Stimulated activated CD4-positive, alpha-beta T cell treated with anti-CD3 and anti-CD28 coated beads, Interleukin-4, amount 100 ng/mL, for 24 hours (primary cell): Measurements from ENCODE around the gene XIRP1.

ENCODE experiments used
- DNase-seq: peaks from one replicate; pipeline ENCODE4 v3.0.0-alpha.2; 2020

The XIRP1 gene

DNA sequence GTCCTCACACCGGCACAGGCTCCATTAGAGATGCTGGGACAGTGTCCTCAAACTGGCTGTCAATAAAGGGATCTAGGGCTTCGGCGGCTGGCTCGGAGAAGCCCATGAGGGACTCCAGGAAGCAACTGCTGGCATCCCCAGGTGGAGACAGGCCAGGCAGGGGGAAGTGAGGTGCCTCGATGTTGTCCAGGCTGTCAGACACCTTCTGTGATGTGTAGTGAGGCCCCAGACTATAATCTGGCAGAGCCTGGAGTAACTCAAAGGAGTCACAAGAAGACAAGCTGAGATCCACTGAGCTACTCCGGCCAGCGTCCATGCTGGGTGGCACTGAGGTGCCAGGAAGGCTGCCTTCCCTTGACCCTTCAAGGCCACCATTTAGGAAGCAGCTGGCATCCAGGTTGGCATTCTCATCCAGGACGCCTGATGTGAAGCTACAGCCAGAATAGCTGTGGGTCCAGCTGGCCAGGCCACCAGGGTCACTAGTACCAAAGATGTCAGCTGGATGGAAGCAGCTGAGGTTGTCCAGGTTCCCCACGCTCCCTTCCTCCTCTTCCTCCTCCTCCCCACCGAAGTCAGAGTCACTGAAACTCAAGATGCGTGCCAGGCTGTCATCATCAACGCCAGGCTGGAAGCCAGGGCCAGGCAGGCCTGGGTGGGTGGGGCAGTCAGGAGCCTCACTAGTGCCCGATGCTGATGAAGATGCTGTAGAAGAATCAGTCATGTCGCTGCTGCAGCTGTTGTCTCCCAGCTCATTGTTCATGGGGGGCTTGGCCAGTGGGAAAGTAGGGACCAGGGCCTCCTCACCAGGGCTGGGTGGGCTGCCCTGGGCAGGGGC lies 49.1 kb downstream of the XIRP1 start:
- no peak for DNase-seq

DNA sequence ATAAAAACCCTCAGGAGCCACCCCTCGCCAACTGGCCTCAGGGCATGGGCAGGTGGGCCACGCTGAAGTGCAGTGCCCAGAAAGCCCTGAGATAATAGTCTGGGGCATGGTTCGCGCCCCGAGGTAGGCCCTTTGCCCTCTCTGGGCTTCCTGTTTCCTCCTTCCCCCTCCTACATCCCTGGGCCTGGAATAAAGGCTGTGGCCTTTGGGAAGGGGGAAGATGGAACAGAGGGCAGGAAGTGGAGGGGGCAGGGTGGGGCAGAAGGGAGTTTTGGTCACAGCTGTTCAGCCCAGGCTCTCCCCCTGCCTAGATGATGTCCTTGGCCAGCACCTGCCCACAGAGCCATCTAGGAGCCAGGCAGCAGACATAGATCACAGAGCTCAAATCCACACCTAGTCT lies 50.3 kb downstream of the XIRP1 start:
- no peak for DNase-seq

DNA sequence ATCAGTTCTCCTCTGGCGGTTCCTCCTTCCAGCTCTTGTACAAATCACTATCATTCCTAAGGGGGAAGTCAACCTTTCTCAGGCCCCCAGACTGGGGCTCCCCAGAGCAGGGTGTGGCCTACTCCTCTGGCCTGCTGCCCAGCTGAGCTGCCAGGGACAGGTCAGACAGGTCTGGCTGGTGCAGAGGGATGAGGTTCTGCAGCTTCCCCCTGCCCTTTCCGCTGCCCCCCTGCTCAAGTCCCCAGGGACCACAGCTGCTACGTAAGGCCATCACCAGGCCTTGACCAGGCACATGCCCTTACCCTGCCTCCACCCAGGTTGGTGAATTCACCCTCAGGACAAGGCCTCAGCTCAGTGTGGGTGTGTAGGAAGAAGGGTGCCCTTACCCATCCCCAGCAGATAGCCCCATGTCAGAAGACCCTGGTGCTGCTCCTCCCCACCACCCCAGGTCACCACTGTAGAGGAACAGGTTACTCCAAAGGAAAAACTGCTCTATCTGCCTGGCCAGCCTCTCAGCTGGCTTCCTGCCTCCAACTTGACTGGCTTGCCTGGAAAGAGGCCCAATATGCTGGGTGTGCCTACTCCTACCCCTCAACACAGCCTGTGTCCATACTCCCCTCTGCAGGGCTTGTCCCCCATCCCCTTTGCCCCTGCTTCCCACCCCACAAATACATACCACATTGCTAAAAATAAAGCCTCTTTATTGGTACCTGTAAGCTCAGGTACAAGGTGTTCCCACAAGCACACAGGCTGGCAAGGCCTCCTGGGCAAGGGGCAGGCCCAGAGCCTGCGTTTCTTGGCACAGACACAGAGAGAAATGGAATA lies 51.0 kb downstream of the XIRP1 start:
- DNase-seq: no peak

DNA sequence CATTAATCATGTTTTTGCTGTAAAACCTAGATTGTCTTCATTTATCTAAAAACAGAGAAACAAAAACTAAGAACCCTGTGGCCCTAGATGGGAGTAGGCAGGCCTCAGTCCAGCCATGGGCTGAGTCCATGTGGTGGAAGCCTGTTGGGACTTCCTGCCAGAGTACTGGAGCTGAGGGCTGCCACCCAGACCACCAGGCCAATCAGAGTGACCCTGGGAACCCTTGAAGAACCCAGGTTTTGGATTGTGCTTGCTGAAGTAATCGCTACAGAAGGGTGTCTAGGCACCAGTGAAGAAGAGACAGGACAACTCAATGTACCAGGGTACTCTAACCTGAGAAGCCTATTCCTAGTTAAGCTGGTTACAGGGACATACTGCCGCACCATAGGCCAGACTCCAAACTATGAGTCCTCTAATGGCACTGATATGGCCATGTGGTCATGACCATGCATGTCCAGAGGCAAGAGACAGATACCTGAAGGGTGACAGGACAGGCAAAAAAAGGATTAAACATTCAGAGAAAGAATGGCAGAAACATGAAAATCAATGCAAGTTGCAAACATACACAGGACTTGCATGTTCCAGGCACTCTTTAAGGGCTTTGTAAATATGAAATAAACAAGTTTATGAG lies 51.9 kb downstream of the XIRP1 start:
- DNase-seq: no peak

DNA sequence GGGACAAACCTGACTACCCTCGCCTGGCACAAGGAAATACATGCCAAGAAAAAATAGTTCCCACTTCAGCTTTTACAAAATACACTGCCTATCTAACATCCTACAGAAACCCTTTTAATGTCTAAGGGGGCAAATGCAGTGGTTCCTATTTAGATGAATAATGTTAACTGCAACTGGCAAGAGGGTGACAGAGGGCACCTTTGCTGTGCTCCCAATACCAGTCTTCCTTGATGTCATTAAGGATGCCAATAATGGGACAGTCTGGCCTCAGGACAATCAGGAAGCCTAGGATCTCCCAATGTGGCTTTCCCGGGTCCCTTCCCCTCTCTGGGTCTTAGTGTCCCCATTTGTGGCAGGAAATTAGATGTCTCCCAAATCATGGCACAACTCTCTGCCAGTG lies 53.0 kb downstream of the XIRP1 start:
- DNase-seq: no peak

DNA sequence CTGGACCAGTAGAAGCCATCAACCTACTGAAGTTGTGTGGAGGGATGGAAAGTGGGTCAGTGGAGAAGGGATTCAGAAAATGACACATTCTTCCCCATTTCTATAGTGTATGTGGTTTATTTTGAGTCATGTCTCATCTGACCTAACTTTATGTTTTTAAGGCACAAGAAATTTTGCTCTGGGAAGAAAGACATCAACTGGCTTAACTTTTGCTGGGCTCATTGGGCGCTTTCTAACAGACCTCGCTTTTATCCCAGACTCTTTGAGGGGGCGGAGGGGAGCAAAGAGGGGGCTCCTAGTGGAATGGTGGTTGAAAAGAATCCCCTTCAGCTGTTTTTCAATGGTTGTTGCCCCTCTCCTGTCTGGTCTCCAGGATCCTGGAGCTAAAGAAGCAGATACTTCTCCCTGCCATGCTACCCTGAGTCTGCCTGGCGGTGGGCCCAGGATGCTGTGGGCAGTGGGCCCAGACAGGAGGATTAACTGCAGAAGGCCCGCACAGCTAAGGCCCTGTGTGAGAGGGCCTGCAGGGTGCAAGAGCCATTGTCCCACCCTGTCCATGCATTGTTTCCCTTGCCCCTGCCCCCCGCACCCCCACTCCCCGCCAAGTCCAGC lies 53.5 kb downstream of the XIRP1 start:
- DNase-seq: no peak

DNA sequence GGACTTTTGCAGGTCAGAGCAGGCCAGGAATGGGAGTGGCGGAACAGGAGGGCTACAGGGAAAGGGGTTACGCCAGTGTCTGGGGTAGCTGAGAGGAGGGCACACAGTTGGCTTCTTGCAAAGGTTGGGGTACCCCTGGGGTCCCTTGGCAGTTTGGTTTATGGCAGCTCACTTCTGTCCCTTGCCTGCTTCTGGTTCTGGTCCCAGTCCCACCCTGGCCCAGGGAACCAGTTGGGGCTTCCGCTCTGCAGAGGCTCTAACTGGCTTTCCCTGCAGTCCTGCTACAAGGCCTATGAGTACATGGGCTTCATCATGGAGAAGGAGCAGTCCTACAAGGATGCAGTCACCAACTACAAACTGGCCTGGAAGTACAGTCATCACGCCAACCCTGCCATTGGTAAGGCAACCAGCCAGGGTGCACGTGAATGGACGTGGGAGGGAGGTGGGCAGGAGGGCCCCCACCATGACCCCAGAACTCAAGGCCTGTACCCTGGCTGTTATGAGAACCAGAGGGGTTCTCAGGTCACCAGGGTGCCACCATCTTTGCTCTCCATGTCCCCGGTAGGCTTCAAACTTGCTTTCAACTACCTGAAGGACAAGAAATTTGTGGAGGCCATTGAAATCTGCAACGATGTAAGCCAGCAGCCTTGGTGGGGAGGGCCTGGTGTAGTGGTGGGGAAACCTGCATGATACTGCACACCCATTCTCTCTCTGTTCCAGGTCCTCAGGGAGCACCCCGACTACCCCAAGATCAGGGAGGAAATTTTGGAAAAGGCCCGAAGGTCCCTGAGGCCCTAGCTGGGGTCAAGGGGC lies 54.2 kb downstream of the XIRP1 start:
- DNase-seq: no peak

DNA sequence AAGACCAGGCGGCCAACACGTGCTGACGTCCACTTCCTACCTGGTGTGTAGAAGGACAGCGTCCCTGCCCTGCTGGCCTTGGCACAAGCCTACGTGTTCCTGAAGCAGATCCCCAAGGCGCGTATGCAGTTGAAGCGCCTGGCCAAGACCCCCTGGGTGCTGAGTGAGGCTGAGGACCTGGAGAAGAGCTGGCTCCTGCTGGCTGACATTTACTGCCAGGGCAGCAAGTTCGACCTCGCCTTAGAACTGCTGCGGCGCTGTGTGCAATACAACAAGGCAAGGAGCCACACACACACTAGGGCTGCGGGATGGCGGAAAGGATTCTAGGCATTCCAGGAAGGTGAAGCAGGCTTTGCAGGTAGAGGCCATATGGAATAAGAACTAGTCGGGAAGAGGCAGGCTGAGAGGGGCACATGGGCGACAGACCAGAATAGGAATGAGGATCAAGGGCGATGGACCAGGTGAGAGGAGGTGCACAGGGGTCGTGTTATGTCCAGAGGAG lies 54.9 kb downstream of the XIRP1 start:
- DNase-seq: no peak

DNA sequence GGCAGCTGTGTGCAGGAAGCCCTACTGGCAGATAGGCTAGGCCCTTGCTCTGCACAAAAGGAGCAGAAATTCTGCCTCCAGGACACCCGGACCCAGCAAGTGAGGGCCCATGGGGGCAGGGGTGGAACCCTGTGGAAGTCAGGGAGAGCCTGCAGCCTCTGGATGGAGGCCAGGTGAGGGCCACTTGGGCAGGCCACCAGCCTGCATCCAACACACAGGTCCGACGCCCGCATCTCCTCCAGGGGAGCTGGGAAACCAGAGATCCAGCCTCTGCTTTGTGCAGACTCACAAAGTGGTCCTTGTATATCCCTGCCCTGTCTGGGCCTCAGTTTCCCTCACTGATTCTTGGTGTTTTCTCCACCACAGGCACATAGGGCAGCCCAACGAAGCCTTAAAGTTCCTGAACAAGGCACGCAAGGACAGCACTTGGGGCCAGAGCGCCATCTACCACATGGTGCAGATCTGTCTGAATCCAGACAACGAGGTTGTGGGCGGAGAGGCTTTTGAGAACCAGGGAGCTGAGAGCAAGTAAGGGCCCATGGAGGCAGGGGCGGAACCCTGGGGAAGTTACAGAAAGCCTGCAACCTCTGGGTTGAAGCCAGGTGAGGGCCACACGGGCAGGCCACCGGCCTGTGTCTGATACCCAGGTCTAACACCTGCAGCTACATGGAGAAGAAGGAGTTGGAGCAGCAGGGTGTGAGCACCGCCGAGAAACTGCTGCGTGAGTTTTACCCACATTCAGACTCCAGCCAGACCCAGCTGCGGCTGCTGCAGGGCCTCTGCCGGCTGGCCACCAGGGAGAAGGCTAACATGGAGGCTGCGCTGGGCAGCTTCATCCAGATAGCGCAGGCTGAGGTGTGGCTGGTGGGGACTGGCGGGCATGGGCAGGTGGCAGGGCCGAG lies 55.6 kb downstream of the XIRP1 start:
- DNase-seq: no peak

DNA sequence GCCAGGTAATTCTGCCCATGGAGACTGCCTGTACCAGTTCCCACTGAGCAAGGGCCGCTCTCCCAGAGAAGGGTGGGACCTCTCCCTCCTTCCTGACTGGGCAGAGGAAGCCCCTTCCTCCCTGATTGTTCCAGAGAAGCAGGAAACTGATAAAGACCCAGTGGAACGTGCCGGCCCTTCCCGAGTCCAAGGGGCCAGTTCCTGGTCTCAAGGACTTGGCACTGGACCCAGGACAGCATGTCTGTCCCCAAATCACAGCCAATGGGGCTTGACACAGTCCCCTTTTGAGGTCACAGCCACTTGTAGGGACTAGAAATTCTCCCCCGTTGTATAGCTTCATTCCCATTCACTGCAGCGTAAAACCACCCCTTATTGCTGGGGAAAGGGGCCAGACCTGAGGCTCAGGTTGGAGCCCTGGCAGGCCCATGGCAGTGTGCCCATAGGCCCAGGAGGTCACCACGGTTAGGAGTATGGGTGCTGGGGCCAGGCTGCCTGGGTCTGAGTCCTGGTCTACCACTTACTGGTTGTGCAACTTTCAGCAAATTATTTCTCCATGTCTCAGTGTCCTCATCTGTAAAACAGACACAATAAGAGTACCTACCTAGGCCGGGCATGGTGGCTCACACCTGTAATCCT lies 57.1 kb downstream of the XIRP1 start:
- DNase-seq: no peak

DNA sequence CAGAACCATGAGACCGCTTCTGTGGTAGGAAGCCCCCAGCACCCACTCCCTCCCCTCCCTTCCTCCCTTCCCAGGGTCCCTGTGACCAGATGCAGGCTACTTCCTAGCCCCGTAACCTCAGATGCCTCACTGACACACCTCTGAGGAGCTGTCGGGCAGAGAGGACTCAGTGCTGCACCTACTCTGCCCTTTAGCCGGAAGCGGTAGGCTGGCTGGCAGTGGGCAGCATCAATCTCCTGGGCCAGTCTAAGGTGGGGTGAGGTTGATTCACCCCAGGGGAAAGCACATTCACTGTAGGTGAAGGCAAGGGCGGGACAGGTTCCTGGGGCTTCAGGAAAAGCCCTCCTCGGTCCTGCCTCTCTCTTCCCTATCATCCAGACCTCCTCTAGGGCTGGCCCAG lies 58.1 kb downstream of the XIRP1 start:
- no peak for DNase-seq

DNA sequence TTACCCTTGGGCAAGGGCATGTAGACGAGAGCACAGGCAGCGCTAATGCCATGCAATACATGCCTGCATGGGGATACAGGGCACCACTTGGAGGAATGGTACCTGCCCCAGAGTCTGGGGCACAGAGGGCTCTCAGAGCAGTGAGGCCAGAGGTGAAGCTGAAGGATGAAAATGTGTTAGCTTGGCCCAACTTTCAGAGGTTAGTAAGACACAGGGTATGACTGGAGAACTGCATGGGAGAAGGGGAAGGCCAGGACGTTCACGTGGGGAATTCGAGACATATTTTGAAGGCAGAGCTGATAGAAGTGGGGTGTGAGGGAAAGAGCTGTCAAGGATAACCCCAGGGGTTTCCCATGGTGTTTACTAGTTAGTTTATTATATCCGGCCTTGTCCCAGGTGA lies 58.6 kb downstream of the XIRP1 start:
- DNase-seq: no peak
